Measurements from ENCODE around the gene ZNF2.
A peak's percentile ranks its signal among the peaks of the same experiment; 100 is the strongest.

Gene ZNF2

GRCh38 chr2:95206096-95206495, 40.5 kb downstream of the ZNF2 start:
- no peak for DNase-seq (ENCODE audit: low spot score)

- DNase-seq (ENCODE audit: low spot score), result peak; percentile 66
Observed at GRCh38 chr2:95207111-95207961, 41.7 kb downstream of the ZNF2 start, which contains the start of gene ZNF892. Gene ZNF892, plus strand, starts transcription at chr2:95207521. Its CDS starts 295 bp downstream, at chr2:95207816.

- no peak for DNase-seq (ENCODE audit: low spot score)
Observed at GRCh38 chr2:95208106-95208505, 42.5 kb downstream of the ZNF2 start.

- DNase-seq (ENCODE audit: low spot score), result no peak
Observed at GRCh38 chr2:95215018-95215612, 49.5 kb downstream of the ZNF2 start.

- no peak for DNase-seq (ENCODE audit: low spot score)
Observed at GRCh38 chr2:95220449-95220848, 54.8 kb downstream of the ZNF2 start.

- DNase-seq (ENCODE audit: low spot score), result no peak
Observed at GRCh38 chr2:95225658-95226057, 60.0 kb downstream of the ZNF2 start.

- DNase-seq (ENCODE audit: low spot score), result peak; percentile 77
Observed at GRCh38 chr2:95231723-95232122, 66.1 kb downstream of the ZNF2 start.

- no peak for DNase-seq (ENCODE audit: low spot score)
Observed at GRCh38 chr2:95232232-95232631, 66.6 kb downstream of the ZNF2 start.
